SK-N-SH (cell line): Measurements from ENCODE around the gene DLG2. TPM values are rescaled to one million over a fixed set of nuclear protein-coding genes. Genes with fewer than 3 reads are reported as not detected.

Experiments used
- CTCF ChIA-PET: fragments of 300-600, 350-600 bp; formaldehyde crosslinking; extraction: SDS; loops from one replicate; lab custom pipeline; 2021; lab: Yijun Ruan, JAX
- POLR2A ChIA-PET: fragments of 350-600 bp; sonication (Branson Sonifier 250); formaldehyde crosslinking; extraction: SDS; loops from one replicate; lab custom pipeline; 2020; ENCODE audit warnings: antibody characterized with exemption, inconsistent platforms; lab: Yijun Ruan, JAX
- DNase-seq: peaks from one replicate; pipeline ENCODE4 v3.0.0; 2012
- H2AFZ ChIP-seq: fragments of 200-600 bp; sonication (generic); 2 replicates; pipeline ENCODE4 v1.8.1; 2016; ENCODE audit warnings: antibody characterized with exemption, mild to moderate bottlenecking, low read depth
- H3F3A ChIP-seq: fragments of 200-600 bp; sonication (generic); replicated peaks from 2 replicates; pipeline ENCODE3; 2016; ENCODE audit warnings: antibody characterized with exemption, mild to moderate bottlenecking; ENCODE audit not compliant: insufficient read depth
- H3K27ac ChIP-seq, 2 experiments: fragments of 200-500 bp in 1 of 2; fragments of 200-600 bp in 1 of 2; sonication (Bioruptor generic) in 1 of 2; sonication (generic), shearing (Covaris generic) in 1 of 2; 2 replicates each; pipeline versions ENCODE4 v1.5.1 to v1.6.1; 2014 to 2016; ENCODE audit warnings: low read depth in 2 of 2, inconsistent platforms in 1 of 2, low read length in 1 of 2, mild to moderate bottlenecking in 1 of 2, mixed read lengths in 1 of 2
- H3K27me3 ChIP-seq: fragments of 200-600 bp; sonication (generic), shearing (Covaris generic); 2 replicates; pipeline ENCODE4 v1.6.1; 2016; ENCODE audit warnings: mixed run types; ENCODE audit not compliant: insufficient read depth
- H3K36me3 ChIP-seq, 2 experiments: fragments of 200-500 bp in 1 of 2; fragments of 200-600 bp in 1 of 2; sonication (Bioruptor generic) in 1 of 2; sonication (generic) in 1 of 2; replicated peaks in 1 of 2; 2 replicates each; pipeline versions ENCODE3 to v1.5.1; 2014 to 2016; ENCODE audit warnings: low read length in 1 of 2, mild to moderate bottlenecking in 1 of 2; ENCODE audit not compliant: insufficient read depth in 2 of 2, control insufficient read depth in 1 of 2
- H3K4me1 ChIP-seq, 2 experiments: fragments of 200-500 bp in 1 of 2; fragments of 200-600 bp in 1 of 2; sonication (Bioruptor generic) in 1 of 2; sonication (generic), shearing (Covaris generic) in 1 of 2; 2 replicates each; pipeline versions ENCODE4 v1.5.1 to v1.6.1; 2014 to 2016; ENCODE audit warnings: low read depth in 1 of 2, low read length in 1 of 2, mixed run types in 1 of 2; ENCODE audit not compliant: insufficient read depth in 2 of 2, control insufficient read depth in 1 of 2
- H3K4me2 ChIP-seq: fragments of 200-600 bp; sonication (generic), shearing (Covaris generic); 2 replicates; pipeline ENCODE4 v1.6.1; 2017; ENCODE audit warnings: mixed run types
- H3K4me3 ChIP-seq, 2 experiments: fragments of 200-500 bp in 1 of 2; fragments of 200-600 bp in 1 of 2; sonication (Bioruptor generic) in 1 of 2; sonication (generic), shearing (Covaris generic) in 1 of 2; 2 replicates each; pipeline versions ENCODE4 v1.5.1 to v1.8.1; 2014 to 2016; ENCODE audit warnings: low read depth in 2 of 2, inconsistent platforms in 1 of 2, low read length in 1 of 2, mild to moderate bottlenecking in 1 of 2, mixed read lengths in 1 of 2, moderate library complexity in 1 of 2
- H3K79me2 ChIP-seq: fragments of 200-600 bp; sonication (generic); 2 replicates; pipeline ENCODE4 v1.8.1; 2017; ENCODE audit warnings: mild to moderate bottlenecking; ENCODE audit not compliant: insufficient read depth
- H3K9ac ChIP-seq: fragments of 200-600 bp; sonication (generic); 2 replicates; pipeline ENCODE4 v1.6.1; 2017; ENCODE audit warnings: mixed run types
- H3K9me2 ChIP-seq: fragments of 200-600 bp; sonication (generic); 2 replicates; pipeline ENCODE4 v1.6.1; 2017; ENCODE audit warnings: mixed run types
- H3K9me3 ChIP-seq: fragments of 200-600 bp; sonication (generic); 2 replicates; pipeline ENCODE4 v1.6.1; 2017; ENCODE audit warnings: mixed run types, mild to moderate bottlenecking, moderate library complexity
- H4K20me1 ChIP-seq: fragments of 200-600 bp; sonication (generic); 2 replicates; pipeline ENCODE4 v1.6.1; 2017; ENCODE audit warnings: mild to moderate bottlenecking, mixed run types; ENCODE audit not compliant: insufficient read depth
- CHD2 ChIP-seq: fragments of 150-350 bp; IDR thresholded peaks from 2 replicates; pipeline ENCODE4 v1.6.1; 2018; ENCODE audit warnings: low read length; ENCODE audit not compliant: partially characterized antibody
- ELF1 ChIP-seq: IDR thresholded peaks from 2 replicates; pipeline ENCODE4 v1.4.0; 2012
- EP300 ChIP-seq, 2 experiments: IDR thresholded peaks; 2 replicates each; pipeline versions ENCODE4 v1.4.0 to v1.6.1; 2012; ENCODE audit warnings: borderline replicate concordance in 1 of 2, low read depth in 1 of 2, low read length in 1 of 2
- GABPA ChIP-seq: IDR thresholded peaks from 2 replicates; pipeline ENCODE4 v1.4.0; 2012; ENCODE audit warnings: low read depth, mild to moderate bottlenecking
- GATA2 ChIP-seq: sonication (generic); formaldehyde crosslinking; IDR thresholded peaks from 2 replicates; pipeline ENCODE4 v1.5.0; 2020; ENCODE audit warnings: mild to moderate bottlenecking, missing genetic modification reagents
- JUND ChIP-seq: IDR thresholded peaks from 2 replicates; pipeline ENCODE4 v1.4.0; 2012
- MEF2A ChIP-seq: IDR thresholded peaks from 2 replicates; pipeline ENCODE4 v1.4.0; 2012; ENCODE audit warnings: low read depth, borderline replicate concordance
- RAD21 ChIP-seq: IDR thresholded peaks from 2 replicates; pipeline ENCODE4 v1.6.1; 2012; ENCODE audit warnings: mild to moderate bottlenecking, low read length
- RCOR1 ChIP-seq: fragments of 150-350 bp; IDR thresholded peaks from 2 replicates; pipeline ENCODE4 v1.6.1; 2017; ENCODE audit warnings: antibody characterized with exemption, low read length
- RFX5 ChIP-seq: IDR thresholded peaks from 2 replicates; pipeline ENCODE4 v1.6.1; 2012; ENCODE audit warnings: mild to moderate bottlenecking, improper control_type of control experiment, low read length
- RXRA ChIP-seq: IDR thresholded peaks from 2 replicates; pipeline ENCODE4 v1.4.0; 2012; ENCODE audit warnings: low read depth, mild to moderate bottlenecking, borderline replicate concordance
- TCF12 ChIP-seq: IDR thresholded peaks from 2 replicates; pipeline ENCODE4 v1.4.0; 2012
- YY1 ChIP-seq: IDR thresholded peaks from 2 replicates; pipeline ENCODE4 v1.4.0; 2012; ENCODE audit warnings: low read depth, mild to moderate bottlenecking
- WGBS: methylation state at CpG from one replicate; pipeline ENCODE4 v1.1.6; 2017; ENCODE audit warnings: low lambda C conversion rate; 5-methylcytosine and 5-hydroxymethylcytosine counted together
- polyA plus RNA-seq, 3 experiments: library from polyadenylated mRNA; depleted of rRNA; stranded (reverse); fragments of >200 nt; gene quantifications; 2 replicates each; pipeline ENCODE4 v1.2.3, GENCODE V29; 2012
- TF ChIP-seq, protein P1 (sequence below): IDR thresholded peaks from 2 replicates; pipeline ENCODE4 v1.4.0; 2012; ENCODE audit warnings: low read depth
- TF ChIP-seq, protein P2 (sequence below): fragments of 150-350 bp; IDR thresholded peaks from 2 replicates; pipeline ENCODE4 v1.6.1; 2016; ENCODE audit warnings: mild to moderate bottlenecking, low read depth, low read length
- TF ChIP-seq, protein P3 (sequence below): fragments of 200-600 bp; sonication (generic); IDR thresholded peaks from 2 replicates; pipeline ENCODE4 v1.6.1; 2017; ENCODE audit warnings: antibody characterized with exemption, mild to moderate bottlenecking, moderate library complexity
- TF ChIP-seq, protein P4 (sequence below): IDR thresholded peaks from 2 replicates; pipeline ENCODE4 v1.6.1; 2012; ENCODE audit warnings: mild to moderate bottlenecking, low read depth, low read length, moderate library complexity

DLG2 gene
- polyA plus RNA-seq, 1 of the 3 experiments (the other 2 are of a cell fraction): 0.21 TPM

DNA sequence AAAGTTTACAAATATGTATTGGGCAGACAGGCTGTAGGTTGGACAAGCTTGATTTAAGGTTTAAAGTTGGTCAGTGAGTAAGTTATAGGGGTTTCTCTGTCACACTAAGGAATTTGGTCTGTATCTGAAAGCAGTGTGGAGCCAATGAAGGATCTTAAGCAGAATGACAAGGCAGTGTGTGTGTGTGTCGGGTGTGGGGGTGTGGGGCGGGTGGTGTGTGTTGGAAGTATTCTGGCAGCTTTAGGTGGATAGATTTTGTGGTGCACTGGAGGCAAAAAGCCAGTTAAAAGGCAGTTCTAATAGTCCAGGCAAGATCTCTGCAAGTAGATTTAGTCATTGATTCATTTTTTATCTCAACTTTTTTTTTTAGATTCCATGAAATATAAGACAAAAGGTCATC, 1334.2 kb downstream of the DLG2 start (continued):
- TF ChIP-seq RAD21 (no peak), EP300 (IDR thresholded peaks at IDR 0.05; ENCODE audit: borderline replicate concordance in 1 of 2, low read depth in 1 of 2, low read length in 1 of 2) (no peak), GATA2 (CRISPR knock-in tag) (no peak)
- TF ChIP-seq, protein P1, sequence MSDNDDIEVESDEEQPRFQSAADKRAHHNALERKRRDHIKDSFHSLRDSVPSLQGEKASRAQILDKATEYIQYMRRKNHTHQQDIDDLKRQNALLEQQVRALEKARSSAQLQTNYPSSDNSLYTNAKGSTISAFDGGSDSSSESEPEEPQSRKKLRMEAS: no peak
- TF ChIP-seq, all 33 proteins: peak for 0

DNA sequence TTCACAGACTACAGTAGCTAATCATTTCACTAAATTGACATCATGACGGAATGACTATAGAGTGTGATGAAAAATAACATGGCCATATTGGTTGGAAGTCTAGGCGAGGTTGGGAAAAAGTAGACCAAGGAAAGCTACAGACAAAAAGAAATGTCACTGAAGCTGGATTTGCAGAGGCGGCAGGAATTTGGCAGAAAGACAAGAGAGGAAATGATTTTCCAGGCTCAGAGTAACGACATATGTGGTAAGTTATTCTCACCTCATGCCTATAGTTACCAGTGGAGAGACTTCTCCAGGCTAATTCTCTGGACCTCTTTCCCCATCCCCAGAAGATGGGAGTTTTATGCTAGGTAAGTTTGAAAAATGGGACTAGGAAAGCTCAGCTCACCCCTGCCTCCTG, 1335.1 kb downstream of the DLG2 start:
- no peaks in the 10 kb centered on the region for H3K9me2 ChIP-seq
- no peaks in the 10 kb centered on the region for H3K79me2 ChIP-seq
- H3K9me3 ChIP-seq: no peaks in the 10 kb centered on the region
- H3K9ac ChIP-seq: no peak overlapping the region
- POLR2A ChIA-PET: no interaction called here
- H3K4me3 ChIP-seq: no peak overlapping the region
- H3K4me1 ChIP-seq: peaks cover 0 to 20% of the 10 kb centered on the region in 2 experiments; a peak in 3 of 4 replicates
- no peaks in the 10 kb centered on the region for H3K27me3 ChIP-seq
- CTCF ChIA-PET: interaction anchor here (1.4 kb wide), 1 partner anchor 455 kb away, joined by 3 read pairs; no protein-coding TSS in a partner anchor
- no peaks in the 10 kb centered on the region for H4K20me1 ChIP-seq
- no peaks in the 10 kb centered on the region for H3K36me3 ChIP-seq
- WGBS: 72% methylated on average over 4 of the region's 4 CpGs
- DNase-seq: no peak
- no peak overlapping the region for H3K4me2 ChIP-seq
- no peak overlapping the region for H2AFZ ChIP-seq
- H3F3A ChIP-seq: peaks cover 25% of the 10 kb centered on the region
- TF ChIP-seq GABPA: no peak
- TF ChIP-seq CHD2: no peak
- no peak for TF ChIP-seq TCF12
- no peak for TF ChIP-seq YY1
- TF ChIP-seq, protein P2, sequence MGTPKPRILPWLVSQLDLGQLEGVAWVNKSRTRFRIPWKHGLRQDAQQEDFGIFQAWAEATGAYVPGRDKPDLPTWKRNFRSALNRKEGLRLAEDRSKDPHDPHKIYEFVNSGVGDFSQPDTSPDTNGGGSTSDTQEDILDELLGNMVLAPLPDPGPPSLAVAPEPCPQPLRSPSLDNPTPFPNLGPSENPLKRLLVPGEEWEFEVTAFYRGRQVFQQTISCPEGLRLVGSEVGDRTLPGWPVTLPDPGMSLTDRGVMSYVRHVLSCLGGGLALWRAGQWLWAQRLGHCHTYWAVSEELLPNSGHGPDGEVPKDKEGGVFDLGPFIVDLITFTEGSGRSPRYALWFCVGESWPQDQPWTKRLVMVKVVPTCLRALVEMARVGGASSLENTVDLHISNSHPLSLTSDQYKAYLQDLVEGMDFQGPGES: no peak
- TF ChIP-seq RXRA: no peak
- TF ChIP-seq RFX5: no peak
- TF ChIP-seq, protein P3, sequence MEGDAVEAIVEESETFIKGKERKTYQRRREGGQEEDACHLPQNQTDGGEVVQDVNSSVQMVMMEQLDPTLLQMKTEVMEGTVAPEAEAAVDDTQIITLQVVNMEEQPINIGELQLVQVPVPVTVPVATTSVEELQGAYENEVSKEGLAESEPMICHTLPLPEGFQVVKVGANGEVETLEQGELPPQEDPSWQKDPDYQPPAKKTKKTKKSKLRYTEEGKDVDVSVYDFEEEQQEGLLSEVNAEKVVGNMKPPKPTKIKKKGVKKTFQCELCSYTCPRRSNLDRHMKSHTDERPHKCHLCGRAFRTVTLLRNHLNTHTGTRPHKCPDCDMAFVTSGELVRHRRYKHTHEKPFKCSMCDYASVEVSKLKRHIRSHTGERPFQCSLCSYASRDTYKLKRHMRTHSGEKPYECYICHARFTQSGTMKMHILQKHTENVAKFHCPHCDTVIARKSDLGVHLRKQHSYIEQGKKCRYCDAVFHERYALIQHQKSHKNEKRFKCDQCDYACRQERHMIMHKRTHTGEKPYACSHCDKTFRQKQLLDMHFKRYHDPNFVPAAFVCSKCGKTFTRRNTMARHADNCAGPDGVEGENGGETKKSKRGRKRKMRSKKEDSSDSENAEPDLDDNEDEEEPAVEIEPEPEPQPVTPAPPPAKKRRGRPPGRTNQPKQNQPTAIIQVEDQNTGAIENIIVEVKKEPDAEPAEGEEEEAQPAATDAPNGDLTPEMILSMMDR: no peak
- TF ChIP-seq RCOR1: no peak
- TF ChIP-seq, protein P1: no peak
- no peak for TF ChIP-seq ELF1
- no peak for TF ChIP-seq JUND
- no peak for TF ChIP-seq GATA2 (CRISPR knock-in tag)
- no peak for TF ChIP-seq MEF2A
- TF ChIP-seq, protein P4, sequence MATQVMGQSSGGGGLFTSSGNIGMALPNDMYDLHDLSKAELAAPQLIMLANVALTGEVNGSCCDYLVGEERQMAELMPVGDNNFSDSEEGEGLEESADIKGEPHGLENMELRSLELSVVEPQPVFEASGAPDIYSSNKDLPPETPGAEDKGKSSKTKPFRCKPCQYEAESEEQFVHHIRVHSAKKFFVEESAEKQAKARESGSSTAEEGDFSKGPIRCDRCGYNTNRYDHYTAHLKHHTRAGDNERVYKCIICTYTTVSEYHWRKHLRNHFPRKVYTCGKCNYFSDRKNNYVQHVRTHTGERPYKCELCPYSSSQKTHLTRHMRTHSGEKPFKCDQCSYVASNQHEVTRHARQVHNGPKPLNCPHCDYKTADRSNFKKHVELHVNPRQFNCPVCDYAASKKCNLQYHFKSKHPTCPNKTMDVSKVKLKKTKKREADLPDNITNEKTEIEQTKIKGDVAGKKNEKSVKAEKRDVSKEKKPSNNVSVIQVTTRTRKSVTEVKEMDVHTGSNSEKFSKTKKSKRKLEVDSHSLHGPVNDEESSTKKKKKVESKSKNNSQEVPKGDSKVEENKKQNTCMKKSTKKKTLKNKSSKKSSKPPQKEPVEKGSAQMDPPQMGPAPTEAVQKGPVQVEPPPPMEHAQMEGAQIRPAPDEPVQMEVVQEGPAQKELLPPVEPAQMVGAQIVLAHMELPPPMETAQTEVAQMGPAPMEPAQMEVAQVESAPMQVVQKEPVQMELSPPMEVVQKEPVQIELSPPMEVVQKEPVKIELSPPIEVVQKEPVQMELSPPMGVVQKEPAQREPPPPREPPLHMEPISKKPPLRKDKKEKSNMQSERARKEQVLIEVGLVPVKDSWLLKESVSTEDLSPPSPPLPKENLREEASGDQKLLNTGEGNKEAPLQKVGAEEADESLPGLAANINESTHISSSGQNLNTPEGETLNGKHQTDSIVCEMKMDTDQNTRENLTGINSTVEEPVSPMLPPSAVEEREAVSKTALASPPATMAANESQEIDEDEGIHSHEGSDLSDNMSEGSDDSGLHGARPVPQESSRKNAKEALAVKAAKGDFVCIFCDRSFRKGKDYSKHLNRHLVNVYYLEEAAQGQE: no peak
- H3K27ac ChIP-seq: no peak overlapping the region
